HG02840 (cell line): ENCODE data around the gene LLPH.

Source experiments
- ATAC-seq: cut with Tn5 transposase; IDR thresholded peaks from one replicate; pipeline ENCODE4 v1.9.1; 2021; ENCODE audit warnings: mild to moderate bottlenecking, moderate library complexity, moderate number of reproducible peaks; ENCODE audit not compliant: unreplicated experiment, low FRiP score

LLPH gene

DNA sequence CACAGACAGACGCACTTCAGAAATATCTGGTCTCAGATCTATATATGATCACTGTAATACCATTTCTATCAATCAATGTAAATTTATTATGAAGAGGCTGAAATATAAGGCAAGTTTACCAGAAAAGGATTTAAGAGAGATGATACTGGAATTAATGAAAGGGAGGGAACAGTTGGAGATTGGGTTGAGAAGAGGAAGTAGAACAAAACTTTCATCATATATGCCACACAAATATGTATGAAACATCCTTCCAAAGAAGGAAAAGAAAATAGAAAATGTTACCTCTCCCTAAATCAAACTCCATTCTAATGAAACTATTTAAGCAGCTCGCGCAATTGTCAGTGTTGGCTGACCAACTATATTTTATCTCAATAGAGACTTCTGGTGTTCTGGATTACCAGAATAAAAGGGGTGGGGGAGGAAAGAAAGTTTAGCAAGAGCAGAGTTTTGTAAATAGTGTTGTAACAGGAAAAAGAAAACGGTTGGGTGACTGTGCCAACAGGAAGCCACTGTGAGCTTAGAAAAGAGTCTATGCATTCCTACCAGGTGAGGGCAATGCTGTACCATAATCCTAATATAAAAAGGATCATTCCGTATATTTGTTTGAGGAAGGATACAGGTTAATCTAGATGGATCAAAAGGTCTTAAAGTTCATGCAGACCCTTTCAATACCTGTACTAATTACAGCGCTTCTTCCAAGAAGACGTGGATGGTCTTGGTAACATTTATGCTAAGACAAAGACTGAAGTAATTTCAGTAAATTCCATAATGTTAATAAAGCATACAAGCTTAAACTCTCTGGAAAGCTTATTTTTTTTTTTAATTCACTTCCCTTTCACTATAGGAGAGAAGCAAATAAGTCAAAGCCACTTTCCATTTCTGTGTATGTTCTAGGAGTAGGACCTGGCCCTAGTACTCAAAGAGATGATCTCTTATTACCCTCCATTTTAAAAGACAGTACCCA is 14.5 kb upstream of the LLPH start:
- no peak for ATAC-seq

DNA sequence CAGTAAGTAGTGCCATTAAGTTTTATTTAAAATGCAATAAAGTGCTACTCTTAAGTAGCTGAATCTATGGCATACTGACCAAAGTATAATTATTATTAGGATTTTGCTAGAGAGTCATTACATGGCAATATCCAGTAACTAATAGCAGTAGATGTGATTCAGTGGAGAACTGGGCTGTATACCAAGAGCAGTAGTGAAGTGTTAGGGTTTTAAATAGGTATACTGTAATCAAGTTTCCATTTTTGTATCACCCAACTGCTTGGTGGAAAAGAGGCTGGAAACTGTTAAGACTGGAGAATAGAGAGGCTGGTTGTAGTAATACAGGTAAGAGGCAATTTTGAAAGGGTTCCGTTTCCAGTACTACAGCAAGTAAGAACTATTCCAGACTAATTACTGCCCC is 13.3 kb upstream of the LLPH start:
- ATAC-seq: no peak

DNA sequence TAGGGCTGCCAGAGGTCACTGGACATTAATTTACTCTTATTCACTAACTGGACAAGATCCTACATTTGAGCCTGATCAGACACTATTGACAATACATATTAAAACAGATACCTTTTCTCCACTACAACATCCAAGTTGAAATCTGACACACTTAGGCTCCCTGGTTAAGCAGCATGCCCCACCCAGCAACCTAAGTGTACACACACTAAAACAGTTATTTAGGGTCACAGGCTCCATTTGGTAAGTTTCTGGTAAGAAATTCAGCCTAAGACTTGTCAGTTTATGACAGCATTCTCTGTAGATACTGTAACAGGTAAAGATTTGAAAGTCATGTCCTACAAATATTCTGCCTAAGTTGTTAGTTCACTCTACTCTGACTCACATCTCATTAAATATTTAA is 12.3 kb upstream of the LLPH start:
- ATAC-seq: no peak

DNA sequence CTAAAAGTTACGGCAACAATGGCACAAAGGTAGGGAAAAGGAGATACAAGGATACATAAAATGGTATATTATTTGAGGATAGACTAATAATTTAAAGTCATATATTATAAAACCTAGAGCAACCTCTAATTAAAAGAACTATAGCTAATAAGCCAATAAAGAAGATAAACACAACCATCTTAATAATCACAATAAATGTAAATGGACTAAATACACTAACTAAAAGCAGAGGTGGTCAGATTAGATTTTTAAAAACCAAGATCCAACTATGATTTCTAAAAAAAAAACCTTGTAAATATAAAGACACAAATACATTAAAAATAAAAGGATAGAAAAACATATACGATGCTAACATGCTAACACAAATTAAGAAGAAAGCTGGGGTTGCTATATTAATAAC is 10.7 kb upstream of the LLPH start:
- no peak for ATAC-seq

DNA sequence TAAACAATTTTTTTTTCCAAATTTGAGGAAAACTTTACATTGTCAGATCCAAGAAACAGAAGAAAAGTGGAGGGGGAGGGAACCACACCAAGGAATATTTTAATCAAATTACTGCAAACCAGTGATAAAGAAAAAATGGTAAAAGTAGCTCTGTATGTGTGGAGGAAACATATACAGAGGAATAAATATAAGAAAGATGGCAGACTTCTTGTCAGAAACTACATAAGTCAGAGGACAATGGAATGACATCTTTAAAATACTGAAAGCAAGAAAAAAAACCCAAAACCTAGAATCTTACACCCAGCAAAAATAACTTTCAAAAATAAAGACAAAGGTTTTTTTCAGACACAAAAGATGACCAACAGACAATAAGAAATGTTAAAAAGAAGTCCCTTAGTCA is 10.2 kb upstream of the LLPH start:
- no peak for ATAC-seq

DNA sequence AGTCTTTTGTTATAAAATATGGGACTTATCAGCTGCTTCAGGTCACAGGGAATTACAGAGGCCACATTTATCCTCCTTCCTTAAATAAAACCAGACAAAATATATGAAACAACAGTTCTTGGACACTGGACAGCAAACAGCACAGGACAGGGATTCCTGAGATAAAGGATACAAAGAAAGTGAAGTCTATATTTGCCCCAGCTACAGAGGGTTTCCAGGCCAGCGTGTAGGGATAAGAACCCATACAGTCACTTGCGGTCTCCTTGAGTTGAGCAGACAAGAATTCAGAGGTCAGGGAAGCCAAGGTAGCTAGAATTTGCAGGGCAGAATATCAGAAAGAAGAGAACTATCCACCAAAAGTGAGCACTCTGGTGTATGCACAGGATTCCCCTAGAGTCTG is 8.8 kb upstream of the LLPH start:
- no peak for ATAC-seq

DNA sequence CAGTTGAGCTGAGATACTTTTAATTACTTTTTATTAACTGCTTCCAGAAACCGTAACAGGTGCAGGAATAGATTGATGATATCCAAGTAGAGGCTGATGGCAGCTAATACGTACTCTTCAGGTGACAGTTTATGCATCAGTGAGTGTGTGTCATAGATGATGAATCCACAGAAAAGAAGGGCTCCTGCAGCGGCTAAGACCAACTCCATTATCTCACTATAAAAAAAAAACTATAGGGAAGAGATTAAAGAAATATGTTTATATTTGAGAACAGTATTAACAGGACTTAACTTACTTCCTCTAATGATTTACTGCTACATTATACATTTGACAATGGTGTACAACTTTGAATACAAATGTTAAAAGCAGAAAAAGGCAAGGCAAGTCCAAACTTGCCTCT is 7.4 kb upstream of the LLPH start:
- ATAC-seq: no peak

DNA sequence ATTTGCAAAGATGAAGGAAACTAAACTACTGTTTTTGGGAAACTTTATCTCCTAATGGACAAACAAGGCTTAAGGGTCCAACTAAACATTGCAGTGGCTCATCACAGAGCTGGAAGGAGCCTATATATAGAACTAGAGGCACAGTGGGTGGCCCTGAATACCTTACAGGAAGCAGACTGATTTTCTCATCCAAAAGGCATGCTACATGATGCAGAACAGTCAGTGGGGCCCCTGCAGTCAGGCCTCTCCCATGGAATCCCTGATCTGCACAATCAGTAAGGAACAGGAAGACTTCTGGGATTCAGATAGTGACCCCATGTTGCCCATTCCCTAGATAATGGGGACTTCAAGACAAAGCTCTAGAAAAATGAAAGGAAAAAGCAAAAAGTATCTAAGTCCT is 1.9 kb upstream of the LLPH start:
- no peak for ATAC-seq

DNA sequence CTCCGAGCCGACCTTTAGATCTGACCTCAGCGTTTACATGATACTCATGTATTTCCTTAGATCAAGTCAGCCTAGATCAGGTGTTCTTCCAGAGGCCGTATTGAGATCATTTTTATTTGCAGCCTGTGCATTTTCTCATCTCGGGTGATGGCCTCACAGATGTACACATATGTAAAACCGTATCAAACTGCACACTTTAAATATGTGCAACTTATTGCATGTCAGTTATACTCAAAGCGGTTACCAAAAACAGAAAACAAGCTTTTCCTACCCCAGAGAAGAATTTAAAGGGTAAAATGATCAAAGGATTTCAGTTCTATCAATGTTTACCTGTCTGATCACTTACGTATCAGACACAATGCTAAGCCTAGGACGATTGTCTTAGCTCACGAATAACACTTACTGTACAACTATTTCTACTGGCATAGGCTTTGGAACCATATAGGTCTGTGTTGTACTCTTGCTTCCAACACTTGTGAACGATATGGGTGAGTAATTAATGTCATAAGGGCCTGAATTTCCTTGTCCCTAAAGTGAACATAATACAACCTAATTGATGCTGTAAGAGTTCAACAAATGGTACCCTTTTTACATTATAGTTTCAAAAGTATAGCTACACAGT is 628 bp upstream of the LLPH start:
- ATAC-seq: no peak

DNA sequence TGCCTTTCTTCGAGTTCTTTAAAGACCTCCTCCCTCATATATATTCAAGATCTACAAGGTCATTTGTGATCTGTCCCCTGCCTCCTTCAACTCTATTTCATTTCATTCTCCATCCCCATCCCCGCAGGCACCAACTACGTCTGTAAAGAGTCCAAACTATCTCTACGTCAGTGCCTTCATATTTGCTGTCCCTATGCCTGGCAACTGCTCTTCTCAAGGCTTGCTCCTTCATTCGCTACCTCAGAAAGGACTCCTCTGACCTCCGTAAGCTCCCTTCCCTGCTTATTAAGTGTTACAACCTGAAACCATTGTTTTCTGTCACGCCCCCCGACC is 650 bp downstream of the LLPH start:
- ATAC-seq: no peak

DNA sequence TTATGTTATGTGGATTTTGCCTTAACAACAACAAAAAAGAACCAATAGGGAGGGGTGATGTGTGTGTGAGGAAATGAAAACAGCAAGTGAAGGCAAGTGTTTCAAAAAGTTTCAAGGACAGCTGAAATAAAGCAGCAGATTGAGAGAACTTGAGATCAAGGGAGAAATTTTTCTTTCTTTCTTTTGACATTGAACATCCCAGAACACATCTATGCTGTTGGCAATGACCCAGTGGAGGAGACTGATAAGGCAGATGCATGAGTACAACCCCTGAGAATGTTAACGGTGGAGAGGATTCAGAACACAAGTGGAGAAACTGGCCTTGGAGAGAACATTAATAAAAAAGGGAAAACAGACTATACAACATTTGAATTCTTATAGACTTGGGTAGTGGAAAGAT is 2.9 kb downstream of the LLPH start:
- ATAC-seq: no peak

DNA sequence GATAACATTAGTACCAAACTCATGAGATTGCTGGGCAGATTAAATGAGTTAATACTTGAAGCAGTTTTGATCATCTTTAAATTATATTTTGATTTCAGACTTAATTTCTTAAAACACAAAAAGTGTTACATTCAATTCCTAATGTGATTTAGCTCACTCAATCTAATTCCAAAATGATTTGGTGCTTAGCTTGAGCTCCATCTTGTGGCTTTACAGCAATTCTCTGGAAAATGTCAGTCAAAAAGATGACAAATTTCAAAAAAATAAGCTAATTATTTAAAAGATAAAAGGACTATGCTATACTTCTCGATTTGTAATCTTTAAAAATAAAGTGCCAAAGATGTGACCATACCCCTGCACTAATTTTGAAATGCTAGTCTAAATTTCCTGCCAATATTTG is 10.1 kb downstream of the LLPH start:
- ATAC-seq: no peak

DNA sequence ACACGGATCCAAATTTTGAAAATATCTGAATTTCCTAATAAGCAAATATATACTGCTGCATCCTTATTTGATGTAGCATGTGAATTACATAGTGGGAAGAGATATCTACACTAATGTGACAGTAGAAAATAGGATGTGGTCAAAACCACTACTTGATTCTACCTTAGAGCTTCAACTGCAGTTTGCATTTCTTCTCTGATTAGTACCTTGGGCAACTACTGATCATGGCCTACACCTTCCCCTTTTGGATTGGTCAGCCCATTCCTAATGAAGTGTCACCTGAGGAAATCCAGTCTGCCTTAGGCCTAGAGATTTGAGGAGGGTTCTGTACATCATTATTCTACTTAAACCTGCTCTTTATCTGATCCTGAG is 10.7 kb downstream of the LLPH start:
- ATAC-seq: no peak

DNA sequence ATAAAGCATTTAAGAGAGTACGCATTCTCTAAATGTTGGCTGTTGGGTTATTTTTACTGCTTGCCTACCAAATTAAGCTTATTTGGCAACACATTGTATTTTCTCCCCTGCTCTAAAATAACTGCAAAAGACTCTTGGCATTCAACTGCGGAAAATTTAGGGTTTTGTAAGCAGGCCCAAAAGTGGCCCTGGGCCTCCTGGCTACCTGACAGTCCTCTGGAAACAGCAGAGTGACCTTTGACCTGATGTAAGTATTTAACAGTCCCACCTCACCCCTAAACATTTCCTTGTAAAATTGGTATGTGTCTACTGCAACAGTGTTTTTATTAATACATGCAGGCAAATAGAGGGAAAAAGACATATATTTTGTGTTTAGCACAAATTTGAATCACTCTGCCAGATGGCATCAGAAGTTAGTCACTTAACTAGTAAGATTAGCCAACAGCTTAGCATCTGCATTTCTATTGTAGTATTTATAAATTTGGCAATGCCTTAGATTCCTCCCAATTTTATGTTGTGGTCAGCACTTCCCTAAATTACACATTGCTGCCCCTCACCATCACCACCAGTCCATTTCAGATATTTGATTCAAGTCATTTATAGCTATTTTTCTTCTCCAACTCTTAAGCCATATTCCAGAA is 11.2 kb downstream of the LLPH start:
- ATAC-seq: no peak

DNA sequence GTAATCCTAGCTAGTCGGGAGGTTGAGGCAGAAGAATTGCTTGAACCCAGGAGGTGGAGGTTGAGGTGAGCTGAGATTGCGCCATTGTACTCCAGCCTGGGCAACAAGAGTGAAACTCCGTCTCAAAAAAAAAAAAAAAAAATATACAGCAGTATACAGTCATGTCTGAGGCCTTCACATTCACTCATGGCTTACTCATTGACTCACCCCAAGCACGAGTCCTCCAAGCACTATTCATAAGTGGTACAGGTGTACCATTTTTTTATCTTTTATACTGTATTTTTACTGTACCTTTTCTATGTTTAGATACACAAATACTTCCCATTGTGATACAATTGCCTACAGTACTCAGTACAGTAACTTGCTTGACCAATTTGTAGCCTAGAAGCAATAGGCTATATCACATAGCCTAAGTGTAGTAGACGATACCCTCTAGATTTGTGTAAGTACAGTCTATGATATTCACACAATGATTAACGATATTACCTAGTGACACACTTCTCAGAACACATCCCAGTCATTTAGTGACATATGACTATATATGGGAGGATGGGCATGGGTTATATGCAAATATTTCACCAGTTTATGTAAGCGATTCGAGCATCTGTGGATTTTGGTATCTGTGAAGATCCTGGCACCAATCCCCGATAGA is 12.2 kb downstream of the LLPH start:
- ATAC-seq: no peak

DNA sequence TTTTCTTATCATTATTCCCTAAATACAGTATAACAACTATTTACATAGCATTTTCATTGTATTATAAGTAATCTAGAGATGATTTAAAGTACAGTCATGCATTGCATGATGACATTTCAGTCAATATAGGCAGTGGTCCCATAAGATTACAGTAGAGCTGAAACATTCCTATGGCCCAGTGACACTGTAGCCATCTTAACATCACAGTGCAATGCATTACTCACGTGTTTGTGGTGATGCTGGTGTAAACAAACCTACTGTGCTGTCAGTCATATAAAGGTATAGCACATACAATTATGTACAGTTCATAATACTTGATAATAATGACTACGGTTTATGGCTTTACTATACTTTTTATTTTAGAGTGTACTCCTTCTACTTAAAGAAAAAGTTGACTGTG is 13.3 kb downstream of the LLPH start:
- ATAC-seq: no peak

DNA sequence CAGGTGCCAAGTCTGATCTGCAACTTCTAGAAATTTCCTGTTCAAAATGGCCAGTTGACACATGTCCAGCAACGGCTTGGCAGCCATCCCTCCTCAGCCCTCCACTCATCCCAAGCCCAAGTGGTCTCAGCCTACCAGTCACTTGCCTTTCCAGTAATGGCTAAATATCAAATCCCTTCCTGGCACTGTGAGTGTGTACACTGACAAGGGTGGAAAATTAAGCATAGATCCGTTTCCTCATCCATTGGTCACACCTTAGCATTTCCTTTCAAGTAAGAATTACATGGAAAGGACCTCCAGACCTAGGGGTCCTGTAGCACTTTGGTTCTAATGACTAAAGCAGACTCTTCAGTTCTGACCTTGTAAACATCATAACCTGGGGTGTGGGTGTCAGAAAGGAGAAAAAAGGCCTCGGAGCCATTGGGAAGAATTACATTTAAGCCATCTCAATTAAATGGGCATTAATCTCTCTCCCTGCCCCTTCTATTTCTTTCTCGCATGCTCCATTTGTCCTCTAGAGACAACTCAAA is 15.4 kb downstream of the LLPH start:
- ATAC-seq: no peak

DNA sequence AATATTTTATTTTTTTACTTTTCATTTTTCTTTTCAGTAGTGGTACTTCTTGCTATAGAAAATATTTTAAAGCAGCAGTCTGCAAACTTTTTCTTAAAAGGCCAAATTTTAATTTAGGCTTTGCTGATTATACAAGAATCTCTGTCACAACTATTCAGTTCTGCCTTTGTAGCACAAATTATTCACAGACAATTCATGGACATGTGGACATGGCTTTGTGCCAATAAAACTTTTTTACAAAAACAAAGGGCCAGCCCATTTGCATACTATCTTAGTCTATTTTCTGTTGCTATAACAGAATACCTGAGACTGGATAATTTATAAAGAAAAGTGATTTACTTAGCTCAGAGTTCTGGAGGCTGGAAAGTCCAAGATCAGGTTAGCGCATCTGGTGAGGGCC is 17.1 kb downstream of the LLPH start:
- ATAC-seq: no peak

DNA sequence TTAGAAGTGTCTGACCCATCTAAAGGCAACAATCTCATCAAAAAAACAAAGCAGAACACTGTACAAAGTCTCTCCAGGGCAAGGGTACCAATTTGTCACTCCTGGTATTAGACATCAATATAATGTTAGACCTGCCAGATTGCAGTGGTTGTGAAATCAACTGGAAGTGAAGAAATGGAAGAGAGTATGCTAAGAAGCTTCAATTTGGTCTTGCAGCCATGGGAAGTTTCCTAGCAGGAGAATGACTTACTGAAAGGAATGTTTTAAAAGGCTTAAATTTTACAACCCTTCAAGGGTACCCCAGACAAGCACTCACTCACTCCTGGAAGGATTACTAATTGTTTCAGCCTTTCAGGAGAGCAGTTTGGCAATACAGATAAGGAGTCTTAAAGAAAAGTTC is 18.9 kb downstream of the LLPH start:
- no peak for ATAC-seq

DNA sequence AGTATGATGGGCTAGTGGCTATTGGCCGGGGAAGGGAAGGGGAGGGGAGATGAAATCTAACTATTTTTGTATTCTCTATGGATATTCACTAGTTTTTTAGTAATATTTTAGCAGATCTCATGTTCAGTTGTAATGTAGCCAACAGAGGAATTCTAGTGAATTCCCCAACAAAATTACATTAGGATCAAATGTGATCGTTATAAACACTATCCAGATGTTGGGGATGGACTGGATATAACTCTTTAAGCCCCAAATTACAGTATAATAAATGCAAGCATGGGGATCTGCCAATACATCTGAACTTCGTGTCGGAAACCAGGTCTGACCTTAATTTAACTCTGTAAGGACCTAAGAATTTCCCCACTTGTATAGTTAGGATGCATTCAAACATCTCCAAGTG is 21.5 kb downstream of the LLPH start:
- ATAC-seq: no peak

DNA sequence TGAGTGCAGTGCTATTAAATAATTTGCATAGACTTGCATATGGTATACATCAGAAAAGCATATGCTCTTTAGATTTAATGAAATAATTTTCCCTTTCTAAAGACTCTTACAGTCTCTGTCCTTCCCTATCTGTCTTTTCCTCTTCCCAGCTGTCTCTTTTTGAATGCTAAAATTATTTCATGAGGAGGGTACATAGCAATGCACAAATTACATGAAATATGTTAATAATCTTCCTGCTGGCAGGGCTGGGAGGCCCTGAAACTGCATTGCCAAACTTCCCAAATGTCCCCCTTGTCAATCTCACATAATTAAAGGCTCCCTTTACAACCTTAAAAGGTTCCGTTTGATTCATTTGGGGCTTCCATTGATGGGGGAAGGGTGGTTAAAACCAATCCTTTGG is 22.2 kb downstream of the LLPH start:
- no peak for ATAC-seq
